Natural killer cell treated with Interleukin-12 subunit alpha and Interleukin-12 subunit beta and Interleukin-15 and Interleukin-18, amount 100 ng/mL, for 72 hours (primary cell): Measurements from ENCODE around the gene TLR2. TPM values are rescaled to one million over a fixed set of nuclear protein-coding genes. Genes with fewer than 3 reads are reported as not detected.

Experiments
- total RNA-seq, 2 donors: library from RNA; stranded (reverse); gene quantifications; one replicate each; pipeline ENCODE4 v1.2.3, GENCODE V29; 2022

The TLR2 gene
- total RNA-seq, 2 donors from 2014 or later: 0.42 to 1.2 TPM

Other genes with a start within 250 kb of the TLR2 start
- 10 to 100 TPM; 35.8 to 42.3 TPM for gene TMEM131L, start 217.9 kb upstream of the TLR2 start, total RNA-seq
- gene RNF175, start 75.7 kb downstream of the TLR2 start, total RNA-seq: not detected
- gene SFRP2, start 104.8 kb downstream of the TLR2 start, total RNA-seq: not detected